Heart right ventricle (tissue), 16 donors: ENCODE measurements around the gene FILIP1L. TPM values are rescaled to one million over a fixed set of nuclear protein-coding genes. Genes with fewer than 3 reads are reported as not detected.

ENCODE experiments used
- ATAC-seq, 8 donors: fragments of 200-7000 bp; cut with Tn5 transposase; one replicate each; pipeline ENCODE4 v1.9.1; 2020; ENCODE audit warnings: mild to moderate bottlenecking in 8 of 8, moderate library complexity in 8 of 8, moderate number of reproducible peaks in 1 of 8
- DNase-seq, 2 donors: peaks; one replicate each; pipeline ENCODE4 v3.0.0-alpha.2; 2020
- H3K27ac ChIP-seq, 10 donors: fragments of 200-600 bp; sonication (generic) in 2 of 10; one replicate each; pipeline versions ENCODE4 v1.5.0 to v1.8.0; 2020 to 2022; ENCODE audit warnings: mild to moderate bottlenecking in 3 of 10
- H3K27me3 ChIP-seq, 7 donors: fragments of 200-600 bp; one replicate each; pipeline ENCODE4 v1.8.0; 2021 to 2022; ENCODE audit warnings: mild to moderate bottlenecking in 2 of 7
- H3K36me3 ChIP-seq, 9 donors: fragments of 200-600 bp; sonication (generic) in 1 of 9; one replicate each; pipeline versions ENCODE4 v1.5.0 to v1.8.0; 2020 to 2022; ENCODE audit warnings: mild to moderate bottlenecking in 2 of 9
- H3K4me1 ChIP-seq, 9 donors: fragments of 200-600 bp; sonication (generic) in 1 of 9; one replicate each; pipeline versions ENCODE4 v1.5.0 to v1.8.0; 2020 to 2022; ENCODE audit warnings: mild to moderate bottlenecking in 4 of 9
- H3K4me3 ChIP-seq, 10 donors: fragments of 200-600 bp; sonication (generic) in 2 of 10; one replicate each; pipeline versions ENCODE4 v1.5.0 to v1.8.0; 2020 to 2022; ENCODE audit warnings: mild to moderate bottlenecking in 7 of 10, moderate library complexity in 2 of 10
- H3K9me3 ChIP-seq, 11 donors: fragments of 200-600 bp in 10 of 11; sonication (generic) in 2 of 11; one replicate each; pipeline versions ENCODE4 v1.5.0 to v1.8.0; 2013 to 2022; ENCODE audit warnings: mild to moderate bottlenecking in 2 of 11, control low read depth in 1 of 11, moderate library complexity in 1 of 11
- WGBS, 2 donors: extraction: QIAGEN DNeasy Blood & Tissue Kit; methylation state at CpG; one replicate each; pipeline ENCODE4 v1.1.7; 2013; ENCODE audit warnings: inconsistent platforms in 1 of 2; 5-methylcytosine and 5-hydroxymethylcytosine counted together
- intact Hi-C, 10 donors: fragments of 100-400 bp; cut with DNase I; formaldehyde crosslinking; loops; one replicate each; pipeline versions ENCODE4 v1.11.1 to v1.14.2; 2022
- polyA plus RNA-seq, 2 donors: library from polyadenylated mRNA; stranded (reverse); fragments of 200-250 nt; gene quantifications; one replicate each; pipeline ENCODE4 v1.2.3, GENCODE V29; 2013
- total RNA-seq, 10 donors: library from RNA; stranded (reverse); fragmentation: NEBNext Ultra II Directional in 3 of 10; extraction: Animal tissue kit (Norgen Biotek cat#: 25700) in 3 of 10; gene quantifications; one replicate each; pipeline versions ENCODE4 v1.2.1 to v1.2.4, GENCODE V29; 2021 to 2023
- TF ChIP-seq, protein P1 (sequence below), 9 donors: fragments of 200-600 bp; sonication (generic) in 2 of 9; IDR thresholded peaks; one replicate each; pipeline versions ENCODE4 v1.5.0 to v1.8.0; 2021 to 2022; ENCODE audit warnings: antibody characterized with exemption in 9 of 9, mild to moderate bottlenecking in 5 of 9, moderate library complexity in 1 of 9
- donor health status: Arrhythmogenic right ventricular cardiomyopathy.
- donor health status: ischemic (EF 13 %, LVEDD 7.1; RV severe dilation, severe dysfunction).
- donor health status: healthy with polysubstance abuse.
- donor health status: DM: no; HTN: yes; CAD: no.
- donor health status: DM: no; HTN: no; CAD: no.
- donor health status: ischemic (EF 25% LVEDD 6.9; RV normal size, moderate dysfunction).
- donor health status: ischemic (EF 25% LVEDD 5.7; RV mildly dilated, moderate dysfunction).
- donor health status: healthy.
- donor health status: DM: yes; HTN: yes; CAD: no.
- donor health status: Ischemic cardiomyopathy.
- donor health status: ischemic (EF 35%, LVEDD 5.7; RV mildly dilated, moderate dysfunction).
- donor health status: nonischemic (EF 11% LVEDD 7.7; RV severe dilation, severe dysfunction).
- donor health status: DM: yes; HTN: yes; CAD: no.
- donor health status: PGD.
- donor health status: ischemic (EF 29% LVEDD 5.4; RV normal size, mild dysfunction).
- donor health status: nonischemic (EF 23%, LVEDD 6.1; RV moderate dilation, normal function).

FILIP1L gene
- total and polyA plus RNA-seq, 12 donors, result 15.9 to 134 (median 64.3) TPM

DNA sequence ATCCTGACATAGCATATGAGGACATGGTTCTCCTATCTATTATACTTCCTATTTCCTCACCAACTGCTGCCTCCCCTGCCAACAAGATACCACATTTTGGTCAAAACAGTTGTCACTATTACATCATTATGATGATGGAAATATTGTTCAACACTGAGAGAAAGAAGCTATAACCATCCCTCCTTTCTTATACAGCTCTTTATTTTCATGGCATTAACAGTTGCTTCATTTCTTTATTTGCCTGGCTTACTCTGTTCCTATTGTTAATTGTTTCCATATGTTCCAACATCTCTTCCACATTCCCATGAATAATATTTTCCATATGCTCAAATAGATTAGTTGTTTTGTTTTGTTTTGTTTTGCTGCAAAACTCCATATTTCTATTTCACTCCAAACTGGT lies 40.8 kb upstream of the FILIP1L start:
- H3K27ac ChIP-seq, result no peak overlapping the region
- no peak overlapping the region for H3K4me3 ChIP-seq
- TF ChIP-seq, protein P1, sequence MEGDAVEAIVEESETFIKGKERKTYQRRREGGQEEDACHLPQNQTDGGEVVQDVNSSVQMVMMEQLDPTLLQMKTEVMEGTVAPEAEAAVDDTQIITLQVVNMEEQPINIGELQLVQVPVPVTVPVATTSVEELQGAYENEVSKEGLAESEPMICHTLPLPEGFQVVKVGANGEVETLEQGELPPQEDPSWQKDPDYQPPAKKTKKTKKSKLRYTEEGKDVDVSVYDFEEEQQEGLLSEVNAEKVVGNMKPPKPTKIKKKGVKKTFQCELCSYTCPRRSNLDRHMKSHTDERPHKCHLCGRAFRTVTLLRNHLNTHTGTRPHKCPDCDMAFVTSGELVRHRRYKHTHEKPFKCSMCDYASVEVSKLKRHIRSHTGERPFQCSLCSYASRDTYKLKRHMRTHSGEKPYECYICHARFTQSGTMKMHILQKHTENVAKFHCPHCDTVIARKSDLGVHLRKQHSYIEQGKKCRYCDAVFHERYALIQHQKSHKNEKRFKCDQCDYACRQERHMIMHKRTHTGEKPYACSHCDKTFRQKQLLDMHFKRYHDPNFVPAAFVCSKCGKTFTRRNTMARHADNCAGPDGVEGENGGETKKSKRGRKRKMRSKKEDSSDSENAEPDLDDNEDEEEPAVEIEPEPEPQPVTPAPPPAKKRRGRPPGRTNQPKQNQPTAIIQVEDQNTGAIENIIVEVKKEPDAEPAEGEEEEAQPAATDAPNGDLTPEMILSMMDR (IDR thresholded peaks at IDR 0.05), result no peak
- no peak for DNase-seq
- ATAC-seq, result no peak
- H3K9me3 ChIP-seq, result peaks cover 0 to 26% (median 14%) of the 10 kb centered on the region in 11 donors
- peaks cover 5 to 52% (median 37%) of the 10 kb centered on the region in 9 donors for H3K4me1 ChIP-seq
- H3K27me3 ChIP-seq, result no peaks in the 10 kb centered on the region
- H3K36me3 ChIP-seq, result no peaks in the 10 kb centered on the region
- intact Hi-C loops, result no loop called here

DNA sequence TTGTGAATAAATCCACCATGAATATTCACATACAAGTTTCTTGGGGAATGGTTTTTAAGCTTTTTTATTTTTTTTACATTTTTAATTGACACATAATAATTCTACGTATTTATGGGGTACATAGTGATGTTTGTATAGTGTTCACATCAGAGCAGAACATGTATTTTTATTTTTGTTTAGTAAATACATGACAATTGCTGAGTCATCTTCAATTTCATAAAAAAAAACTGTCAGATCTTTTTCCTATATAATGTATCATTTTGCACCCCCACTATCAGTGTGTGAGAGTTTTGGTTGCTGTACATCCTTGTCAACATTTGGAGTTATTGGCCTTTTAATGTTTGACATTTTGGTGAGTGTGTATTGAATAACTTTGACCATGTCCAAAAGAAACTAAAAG lies 39.9 kb upstream of the FILIP1L start:
- TF ChIP-seq, protein P1 (IDR thresholded peaks at IDR 0.05), result no peak
- peaks cover 5 to 52% (median 33%) of the 10 kb centered on the region in 9 donors for H3K4me1 ChIP-seq
- H3K9me3 ChIP-seq, result peaks cover 0 to 26% (median 14%) of the 10 kb centered on the region in 11 donors
- no peak overlapping the region for H3K4me3 ChIP-seq
- no peak for DNase-seq
- no peaks in the 10 kb centered on the region for H3K36me3 ChIP-seq
- no peak overlapping the region for H3K27ac ChIP-seq
- 98 to 100% methylated on average over 1 of the region's 1 CpG for WGBS, 2 donors
- no peak for ATAC-seq
- intact Hi-C loops, result no loop called here
- no peaks in the 10 kb centered on the region for H3K27me3 ChIP-seq

DNA sequence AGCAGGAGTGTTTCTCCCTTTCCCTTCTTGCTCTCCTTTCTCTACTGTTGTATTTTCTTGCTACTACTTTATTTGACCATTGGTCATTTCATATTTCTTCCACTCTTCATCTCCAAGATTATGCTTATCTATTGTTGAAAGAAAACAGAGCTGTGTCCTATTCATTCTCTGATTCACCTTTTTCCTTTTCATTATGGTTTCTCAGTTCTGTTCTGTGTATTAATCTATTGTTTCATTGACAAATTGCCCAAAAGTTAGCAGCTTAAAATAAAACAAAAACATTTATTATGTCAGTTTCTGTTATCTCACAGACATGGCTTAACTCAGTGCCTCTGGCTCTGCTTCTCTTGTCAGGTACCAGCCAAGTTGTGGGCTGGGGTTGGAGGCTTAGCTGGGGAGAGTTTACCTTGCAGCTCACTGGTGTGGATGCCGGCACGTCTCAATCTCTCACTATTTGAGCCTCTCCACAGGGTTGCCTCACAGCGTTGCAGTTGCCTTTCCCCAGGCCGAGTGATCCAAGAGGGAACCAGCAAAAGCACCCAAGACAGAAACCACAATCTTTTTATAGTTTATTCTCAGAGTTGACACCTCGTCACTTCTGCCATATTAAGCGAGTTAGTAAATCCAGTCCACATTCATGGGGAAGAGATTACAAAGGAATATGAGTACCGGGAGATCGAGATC lies 36.9 kb upstream of the FILIP1L start:
- Histone ChIP-seq H3K27ac (peak overlapping the region in 9 of 10 donors; percentile 5 to 78 (median 65)), H3K4me3 (no peak overlapping the region), H3K36me3 (peaks cover 0 to 4% (median 0%) of the 10 kb centered on the region in 9 donors), H3K9me3 (peaks cover 0 to 16% (median 12%) of the 10 kb centered on the region in 11 donors), H3K4me1 (peaks cover 0 to 29% (median 11%) of the 10 kb centered on the region in 9 donors), H3K27me3 (no peaks in the 10 kb centered on the region)
- intact Hi-C loops, result no loop called here
- DNase-seq, result peak in 1 of 2 donors; percentile 17
- TF ChIP-seq, protein P1 (IDR thresholded peaks at IDR 0.05), result no peak
- 45 to 56% methylated on average over 8 of the region's 8 CpGs for WGBS, 2 donors
- ATAC-seq, result peak in 7 of 8 donors; percentile 46 to 69 (median 61)

DNA sequence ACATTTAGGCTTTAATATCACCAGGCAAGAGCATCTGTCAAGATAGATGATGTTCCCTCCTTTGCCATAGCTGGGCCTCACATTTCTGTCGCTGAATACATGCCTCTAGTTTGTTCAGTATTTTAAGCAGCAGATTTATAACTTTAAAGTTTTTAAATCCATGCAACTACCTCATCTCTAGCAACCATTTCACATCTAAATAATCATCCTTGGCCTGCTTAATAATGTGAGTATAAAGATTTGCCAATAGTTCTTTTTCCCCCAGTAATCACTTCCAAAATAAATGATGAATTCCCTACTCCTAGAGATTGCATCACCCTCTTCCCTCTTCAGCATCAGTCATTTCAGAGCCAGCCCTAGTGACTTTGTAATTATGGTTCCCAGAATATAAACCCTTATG lies 36.2 kb upstream of the FILIP1L start:
- Histone ChIP-seq H3K9me3 (peaks cover 0 to 9% (median 5%) of the 10 kb centered on the region in 11 donors), H3K36me3 (peaks cover 0 to 4% (median 0%) of the 10 kb centered on the region in 9 donors), H3K27me3 (no peaks in the 10 kb centered on the region), H3K4me3 (no peak overlapping the region), H3K27ac (peak overlapping the region in 8 of 10 donors; percentile 5 to 78 (median 70)), H3K4me1 (peaks cover 0 to 29% (median 11%) of the 10 kb centered on the region in 9 donors)
- intact Hi-C loops, result no loop called here
- TF ChIP-seq, protein P1 (IDR thresholded peaks at IDR 0.05), result no peak
- DNase-seq (no peak), ATAC-seq (peak; percentile 62 to 91 (median 82))
- 75% methylated on average over 1 of the region's 1 CpG for WGBS, 2 donors
